SU-DHL-6 (cell line): ENCODE measurements around the gene ARPC1A.

ENCODE experiments used
- CTCF ChIP-seq: fragments of 200-600 bp; sonication (generic); IDR thresholded peaks from one replicate; pipeline ENCODE4 v1.5.1; 2017; ENCODE audit warnings: antibody characterized with exemption, mild to moderate bottlenecking, low read length, moderate library complexity; ENCODE audit not compliant: insufficient read depth, poor library complexity, severe bottlenecking
- EZH2phosphoT487 ChIP-seq: fragments of 200-600 bp; sonication (generic), shearing (Covaris generic); conservative IDR thresholded peaks from 2 replicates; pipeline ENCODE4 v1.6.1; 2018; ENCODE audit warnings: mild to moderate bottlenecking, antibody characterized with exemption, low read length, moderate library complexity, mixed read lengths

GRCh38 chr7:99371376-99371920 lies 45.8 kb downstream of the ARPC1A start:
- TF ChIP-seq EZH2phosphoT487 (no peak), CTCF (no peak)
